Measurements from ENCODE around the gene DLG2. TPM values are rescaled to one million over a fixed set of nuclear protein-coding genes. Genes with fewer than 3 reads are reported as not detected.

DLG2 gene
- total RNA-seq, 1 donor = 3.0 TPM

- no peak for DNase-seq (ENCODE audit: low read depth)
- H3K4me3 ChIP-seq (ENCODE audit: low read depth, low read length) = no peak overlapping the region
- TF ChIP-seq CTCF (IDR thresholded peaks at IDR 0.05; ENCODE audit: insufficient read depth, low read length) = no peak
These were observed 1432.4 kb downstream of the DLG2 start for GRCh38 chr11:84194696-84195095.

- no peak for DNase-seq (ENCODE audit: low read depth)
- no peak overlapping the region for H3K4me3 ChIP-seq (ENCODE audit: low read depth, low read length)
- no peak for TF ChIP-seq CTCF (IDR thresholded peaks at IDR 0.05; ENCODE audit: insufficient read depth, low read length)
These were observed 1433.4 kb downstream of the DLG2 start for GRCh38 chr11:84193706-84194105.

GRCh38 chr11:84188521-84188920 lies 1438.6 kb downstream of the DLG2 start:
- no peak for TF ChIP-seq CTCF (IDR thresholded peaks at IDR 0.05; ENCODE audit: insufficient read depth, low read length)
- DNase-seq (ENCODE audit: low read depth) = peak; percentile 0
- no peak overlapping the region for H3K4me3 ChIP-seq (ENCODE audit: low read depth, low read length)

- no peak for DNase-seq (ENCODE audit: low read depth)
- no peak overlapping the region for H3K4me3 ChIP-seq (ENCODE audit: low read depth, low read length)
- TF ChIP-seq CTCF (IDR thresholded peaks at IDR 0.05; ENCODE audit: insufficient read depth, low read length) = no peak
These were observed 1454.1 kb downstream of the DLG2 start for GRCh38 chr11:84173078-84173477.

GRCh38 chr11:84165139-84165538 lies 1462.0 kb downstream of the DLG2 start:
- no peak overlapping the region for H3K4me3 ChIP-seq (ENCODE audit: low read depth, low read length)
- TF ChIP-seq CTCF (IDR thresholded peaks at IDR 0.05; ENCODE audit: insufficient read depth, low read length) = no peak
- DNase-seq (ENCODE audit: low read depth) = no peak

GRCh38 chr11:84164728-84165127 lies 1462.4 kb downstream of the DLG2 start:
- no peak for TF ChIP-seq CTCF (IDR thresholded peaks at IDR 0.05; ENCODE audit: insufficient read depth, low read length)
- DNase-seq (ENCODE audit: low read depth) = no peak
- no peak overlapping the region for H3K4me3 ChIP-seq (ENCODE audit: low read depth, low read length)

- no peak for TF ChIP-seq CTCF (IDR thresholded peaks at IDR 0.05; ENCODE audit: insufficient read depth, low read length)
- no peak overlapping the region for H3K4me3 ChIP-seq (ENCODE audit: low read depth, low read length)
- no peak for DNase-seq (ENCODE audit: low read depth)
These were observed 1464.0 kb downstream of the DLG2 start for GRCh38 chr11:84163116-84163515.
